GM10266 (cell line): ENCODE measurements around the gene SLC25A47.
"Not testable (repeated sequence)": the region's sequence is repeated elsewhere in the genome, so short reads cannot be mapped to it uniquely, and the experiment has no call there.

Source experiments
- DNase-seq: peaks from one replicate; pipeline ENCODE4 v3.0.0; 2012; ENCODE audit errors: extremely low spot score
- TF ChIP-seq, protein P1 (sequence below): IDR thresholded peaks from 2 replicates; pipeline ENCODE4 v1.5.1; 2012; ENCODE audit warnings: mild to moderate bottlenecking, low read depth; ENCODE audit not compliant: control insufficient read depth, insufficient read depth; ENCODE audit errors: missing control alignments

Gene SLC25A47

DNA sequence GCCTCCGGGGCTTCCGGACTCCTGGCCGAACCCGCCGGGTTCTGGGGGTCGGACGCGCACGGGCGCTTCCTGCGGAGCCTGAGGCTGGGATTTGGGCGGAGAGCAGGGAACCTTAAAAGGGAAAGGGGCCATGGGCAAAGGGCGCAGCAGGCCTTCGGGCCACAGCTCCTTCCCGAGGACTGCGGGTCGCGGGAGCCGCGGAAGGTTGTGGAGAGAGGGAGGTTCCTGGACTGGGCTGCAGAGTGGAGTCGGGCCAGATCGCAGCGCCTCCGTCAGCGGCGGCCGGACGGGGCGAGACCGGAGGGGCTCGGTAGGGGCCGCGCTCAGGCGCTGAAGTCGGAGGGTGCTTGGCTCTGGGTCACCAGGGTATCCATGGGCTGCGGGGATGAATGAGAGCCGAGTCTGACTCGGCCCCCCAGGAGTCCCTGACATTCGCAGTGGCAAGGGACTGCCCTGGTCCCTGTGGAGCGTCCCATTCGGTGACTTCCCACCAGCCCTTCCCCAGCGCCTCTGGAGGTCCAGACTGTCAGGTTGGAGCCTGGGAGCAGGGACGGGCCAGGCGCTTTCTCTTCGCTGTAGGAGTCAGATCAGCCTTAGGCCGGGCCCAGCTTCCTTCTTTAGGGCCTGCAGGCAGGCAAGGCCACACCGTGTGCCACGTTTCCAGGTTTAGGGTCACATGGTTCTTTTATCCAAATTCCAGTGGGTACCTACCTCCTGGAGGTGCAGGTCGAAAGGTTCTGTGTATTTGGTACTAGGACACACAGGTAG lies 16.0 kb upstream of the SLC25A47 start:
- TF ChIP-seq, protein P1, sequence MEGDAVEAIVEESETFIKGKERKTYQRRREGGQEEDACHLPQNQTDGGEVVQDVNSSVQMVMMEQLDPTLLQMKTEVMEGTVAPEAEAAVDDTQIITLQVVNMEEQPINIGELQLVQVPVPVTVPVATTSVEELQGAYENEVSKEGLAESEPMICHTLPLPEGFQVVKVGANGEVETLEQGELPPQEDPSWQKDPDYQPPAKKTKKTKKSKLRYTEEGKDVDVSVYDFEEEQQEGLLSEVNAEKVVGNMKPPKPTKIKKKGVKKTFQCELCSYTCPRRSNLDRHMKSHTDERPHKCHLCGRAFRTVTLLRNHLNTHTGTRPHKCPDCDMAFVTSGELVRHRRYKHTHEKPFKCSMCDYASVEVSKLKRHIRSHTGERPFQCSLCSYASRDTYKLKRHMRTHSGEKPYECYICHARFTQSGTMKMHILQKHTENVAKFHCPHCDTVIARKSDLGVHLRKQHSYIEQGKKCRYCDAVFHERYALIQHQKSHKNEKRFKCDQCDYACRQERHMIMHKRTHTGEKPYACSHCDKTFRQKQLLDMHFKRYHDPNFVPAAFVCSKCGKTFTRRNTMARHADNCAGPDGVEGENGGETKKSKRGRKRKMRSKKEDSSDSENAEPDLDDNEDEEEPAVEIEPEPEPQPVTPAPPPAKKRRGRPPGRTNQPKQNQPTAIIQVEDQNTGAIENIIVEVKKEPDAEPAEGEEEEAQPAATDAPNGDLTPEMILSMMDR = no peak
- no peak for DNase-seq

DNA sequence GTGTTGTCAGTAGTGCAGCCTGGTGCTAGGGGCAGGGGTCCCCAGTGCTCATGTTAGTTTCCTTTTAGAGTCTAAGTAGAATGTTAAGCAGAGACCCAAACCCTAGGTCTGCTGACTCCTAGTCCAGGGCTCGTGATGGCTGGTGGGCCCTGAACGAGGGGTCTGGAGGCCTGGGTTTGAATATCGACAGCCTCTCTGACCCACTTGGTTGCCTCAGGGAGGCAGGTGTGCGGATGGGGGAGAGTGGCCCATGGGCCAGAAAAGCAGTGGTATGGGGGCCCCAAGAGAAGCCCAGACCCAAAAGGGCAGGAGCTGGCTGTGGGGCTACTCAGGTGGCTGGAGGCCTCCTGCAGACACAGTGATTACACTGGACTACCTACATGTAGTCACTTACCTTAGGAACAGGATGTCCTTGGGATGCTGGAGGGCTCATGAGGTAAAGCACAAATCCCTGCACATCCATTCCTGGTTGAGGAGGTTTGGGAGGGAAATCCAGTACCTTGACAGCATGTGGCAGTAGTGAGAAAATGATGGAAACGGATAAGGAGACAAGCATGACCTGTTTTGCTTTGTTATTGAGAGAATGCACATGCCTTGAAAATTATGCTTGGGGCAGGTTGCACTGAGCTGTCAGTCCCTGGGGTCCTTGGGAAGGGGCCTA lies 15.2 kb upstream of the SLC25A47 start:
- TF ChIP-seq, protein P1 = no peak
- DNase-seq = no peak

DNA sequence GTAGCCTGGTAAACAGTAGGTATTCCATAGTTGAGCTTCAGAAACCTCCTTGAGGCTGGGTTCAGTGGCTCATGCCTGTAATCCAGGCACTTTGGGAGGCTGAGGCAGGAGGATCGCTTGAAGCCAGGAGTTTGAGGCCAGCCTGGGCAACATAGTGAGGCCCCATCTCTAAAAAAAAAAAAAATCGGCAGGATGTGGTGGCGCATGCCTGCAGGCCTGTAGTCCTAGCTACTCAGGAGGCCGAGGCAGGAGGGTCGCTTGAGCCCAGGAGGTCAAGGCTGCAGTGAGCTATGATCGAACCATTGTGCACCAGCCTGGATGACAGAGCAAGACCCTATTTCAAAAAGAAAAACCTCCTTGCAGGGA lies 14.7 kb upstream of the SLC25A47 start:
- DNase-seq = not testable (repeated sequence)

DNA sequence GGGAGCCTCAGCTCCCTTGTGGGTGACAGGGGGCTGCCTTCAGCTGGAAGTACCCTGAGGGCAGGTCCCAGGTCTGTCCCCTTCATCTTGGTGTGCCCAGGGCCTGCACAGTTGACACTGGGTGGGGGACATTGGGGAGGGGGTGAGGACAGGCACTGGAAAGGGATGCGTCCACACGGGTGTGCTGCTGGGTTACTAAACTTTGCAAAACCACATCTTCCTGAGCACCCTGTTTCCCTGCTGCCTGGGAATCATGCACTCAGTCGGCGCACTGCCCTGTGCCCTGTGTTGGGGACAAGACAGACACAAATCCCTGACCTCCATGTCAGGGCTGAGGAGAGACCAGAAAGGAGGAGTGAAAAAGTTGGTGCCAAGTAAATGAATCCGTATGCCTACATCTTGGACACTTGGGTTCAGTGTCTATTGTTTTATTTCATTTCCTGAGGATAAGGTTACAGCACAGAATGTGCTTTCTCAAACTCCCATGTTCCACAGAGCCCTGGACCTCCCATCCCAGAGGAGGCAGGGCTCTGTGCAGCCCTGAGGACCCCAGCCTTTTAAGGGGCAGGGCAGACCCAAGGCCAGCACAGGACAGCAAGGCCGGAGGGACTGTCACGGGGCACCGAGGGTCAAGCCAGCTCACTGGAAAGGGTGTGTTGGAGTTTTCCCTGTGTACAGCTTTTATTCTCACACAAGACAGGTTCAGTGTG lies 14.0 kb upstream of the SLC25A47 start:
- TF ChIP-seq, protein P1 = no peak
- no peak for DNase-seq

DNA sequence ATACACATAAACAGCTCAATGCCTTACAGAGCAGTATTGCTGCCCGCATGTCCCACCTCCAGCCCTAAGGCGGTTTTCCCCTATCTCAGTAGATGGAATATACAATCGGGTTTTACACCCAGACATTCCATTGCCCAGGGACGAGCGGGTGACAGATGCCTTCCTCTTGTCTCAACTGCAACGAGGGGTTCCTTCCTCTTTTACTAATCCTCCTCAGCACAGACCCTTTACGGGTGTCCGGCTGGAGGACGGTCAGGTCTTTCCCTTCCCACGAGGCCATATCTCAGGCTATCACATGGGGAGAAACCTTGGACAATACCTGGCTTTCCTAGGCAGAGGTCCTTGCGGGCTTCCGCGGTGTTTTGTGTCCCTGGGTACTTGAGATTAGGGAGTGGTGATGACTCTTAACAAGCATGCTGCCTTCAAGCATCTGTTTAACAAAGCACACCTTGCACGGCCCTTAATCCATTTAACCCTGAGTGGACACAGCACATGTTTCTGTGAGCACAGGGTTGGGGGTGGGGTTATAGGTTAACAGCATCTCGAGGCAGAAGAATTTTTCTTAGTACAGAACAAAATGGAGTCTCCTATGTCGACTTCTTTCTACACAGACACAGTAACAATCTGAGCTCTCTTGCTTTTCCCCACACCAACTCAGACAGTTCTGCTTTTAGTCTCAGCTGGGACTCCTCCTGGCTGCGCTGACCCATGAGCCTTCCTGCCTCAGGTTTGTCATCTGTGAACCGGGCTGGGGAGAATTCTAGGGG lies 10.8 kb upstream of the SLC25A47 start:
- not testable (repeated sequence) for DNase-seq

DNA sequence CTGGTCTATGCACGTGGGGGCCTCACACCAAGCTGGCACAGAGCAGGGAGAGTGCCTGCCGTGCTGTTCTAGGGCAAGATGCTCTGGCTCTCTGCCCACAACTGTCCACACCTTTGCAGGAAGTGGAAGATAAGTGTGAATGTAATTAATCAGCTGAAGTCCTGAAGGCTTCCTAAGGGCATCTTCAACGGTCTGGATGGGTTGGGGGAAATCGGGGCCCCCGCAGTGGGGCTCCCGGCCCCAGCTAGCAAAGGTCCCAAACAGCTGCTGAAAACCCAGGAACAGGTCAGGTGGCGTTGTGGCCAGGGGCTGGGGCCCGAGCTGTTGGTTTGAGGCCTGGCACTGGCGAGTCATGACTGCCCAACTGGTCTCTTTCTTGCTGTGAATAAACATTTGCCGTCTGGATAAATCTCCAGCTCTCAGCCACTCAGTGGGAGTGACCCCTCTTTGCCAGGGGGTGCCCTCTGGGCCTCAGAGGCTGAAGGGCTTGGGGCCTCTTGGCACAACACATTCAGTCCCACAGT lies 10.2 kb upstream of the SLC25A47 start:
- no peak for DNase-seq
- TF ChIP-seq, protein P1 = no peak

DNA sequence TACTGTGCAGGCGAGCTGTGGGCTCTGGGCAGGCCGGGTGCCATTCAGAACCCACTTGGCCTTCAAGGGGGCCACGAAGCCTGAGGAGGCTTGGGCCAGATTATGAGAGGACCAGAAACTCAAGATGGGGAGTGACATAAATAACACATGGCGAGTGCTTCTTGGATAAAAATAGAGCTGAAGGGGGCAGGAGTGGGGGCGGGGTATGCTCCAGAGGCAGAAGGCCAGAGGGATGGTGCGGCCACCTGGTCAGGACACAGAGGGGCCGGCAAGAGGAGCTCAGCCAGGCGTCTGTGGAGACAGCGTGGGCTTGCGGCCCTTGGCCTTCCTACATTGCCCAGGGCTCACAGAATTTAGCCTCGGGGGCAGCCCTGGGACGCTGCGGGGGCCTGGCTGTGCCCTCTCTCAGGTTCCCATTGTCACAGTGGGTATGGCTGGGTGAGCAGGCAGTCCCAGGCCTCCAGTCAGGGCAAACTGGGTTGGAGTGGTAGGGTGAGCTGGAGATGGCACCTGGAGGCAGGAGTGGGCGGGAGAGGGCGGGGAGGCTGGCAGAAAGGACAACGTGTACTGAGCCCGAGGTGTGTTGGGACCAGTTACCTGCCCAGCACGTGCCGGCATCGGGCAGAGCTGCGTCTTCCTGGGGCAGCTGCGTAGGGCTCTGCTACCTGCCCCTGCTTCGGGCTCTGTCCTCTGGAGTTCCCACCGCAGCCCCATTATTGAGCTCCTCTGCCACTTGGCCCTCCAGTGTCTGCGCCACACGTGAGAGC lies 9.5 kb upstream of the SLC25A47 start:
- TF ChIP-seq, protein P1 = no peak
- no peak for DNase-seq
